Right lobe of liver (tissue), 4 donors: ENCODE data around the gene ITGA8.
A peak's percentile ranks its signal among the peaks of the same experiment; 100 is the strongest.

ENCODE experiments used
- POLR2A ChIP-seq: fragments of 450-650 bp; IDR thresholded peaks from one replicate; pipeline ENCODE4 v1.6.1; 2017; ENCODE audit warnings: antibody characterized with exemption, mild to moderate bottlenecking
- TF ChIP-seq, protein P1 (sequence below), 4 donors: fragments of 200-600 bp in 3 of 4; fragments of 450-650 bp in 1 of 4; IDR thresholded peaks; one replicate each; pipeline versions ENCODE4 v1.5.1 to v1.8.0; 2016 to 2022; ENCODE audit warnings: antibody characterized with exemption in 4 of 4, mild to moderate bottlenecking in 2 of 4
- donor health status: DM: no; HTN: no; CAD: no.
- donor health status: DM: no; HTN: no; CAD: no.
- donor health status: DM: no; HTN: yes; CAD: no.

DNA sequence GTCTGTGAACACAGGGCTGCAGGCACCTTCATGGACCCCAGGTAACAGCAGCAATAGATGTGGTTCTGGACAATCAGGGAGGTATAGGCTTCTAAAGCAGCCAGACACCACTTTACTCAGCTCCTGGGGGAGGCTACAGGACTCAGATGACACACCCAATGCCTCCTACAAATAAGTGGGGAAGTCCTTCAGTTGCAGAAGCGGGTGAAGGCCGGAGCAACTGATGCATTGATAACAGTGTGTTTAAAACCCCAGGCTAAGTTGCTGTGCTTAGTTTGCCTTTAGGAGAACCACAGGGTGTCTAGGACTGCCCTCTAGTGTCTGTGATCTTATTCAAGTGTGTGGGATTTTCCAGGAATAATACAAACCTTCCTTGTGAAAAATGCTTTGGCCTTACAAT, 5.9 kb upstream of the ITGA8 start:
- TF ChIP-seq, protein P1, sequence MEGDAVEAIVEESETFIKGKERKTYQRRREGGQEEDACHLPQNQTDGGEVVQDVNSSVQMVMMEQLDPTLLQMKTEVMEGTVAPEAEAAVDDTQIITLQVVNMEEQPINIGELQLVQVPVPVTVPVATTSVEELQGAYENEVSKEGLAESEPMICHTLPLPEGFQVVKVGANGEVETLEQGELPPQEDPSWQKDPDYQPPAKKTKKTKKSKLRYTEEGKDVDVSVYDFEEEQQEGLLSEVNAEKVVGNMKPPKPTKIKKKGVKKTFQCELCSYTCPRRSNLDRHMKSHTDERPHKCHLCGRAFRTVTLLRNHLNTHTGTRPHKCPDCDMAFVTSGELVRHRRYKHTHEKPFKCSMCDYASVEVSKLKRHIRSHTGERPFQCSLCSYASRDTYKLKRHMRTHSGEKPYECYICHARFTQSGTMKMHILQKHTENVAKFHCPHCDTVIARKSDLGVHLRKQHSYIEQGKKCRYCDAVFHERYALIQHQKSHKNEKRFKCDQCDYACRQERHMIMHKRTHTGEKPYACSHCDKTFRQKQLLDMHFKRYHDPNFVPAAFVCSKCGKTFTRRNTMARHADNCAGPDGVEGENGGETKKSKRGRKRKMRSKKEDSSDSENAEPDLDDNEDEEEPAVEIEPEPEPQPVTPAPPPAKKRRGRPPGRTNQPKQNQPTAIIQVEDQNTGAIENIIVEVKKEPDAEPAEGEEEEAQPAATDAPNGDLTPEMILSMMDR (IDR thresholded peaks at IDR 0.05) = peak; percentile 39 to 58 (median 49)
- TF ChIP-seq POLR2A = no peak
